ENCODE results near the gene AFF2. TPM values are rescaled to one million over a fixed set of nuclear protein-coding genes. Genes with fewer than 3 reads are reported as not detected.

Gene AFF2
- total RNA-seq, 1 donor from 2014 or later, result 10.9 TPM

GRCh38 chrX:148885203-148885602 is 384.8 kb downstream of the AFF2 start:
- Histone ChIP-seq H3K4me3 (no peak overlapping the region), H3K27ac (no peak overlapping the region), H3K36me3 (no peaks in the 10 kb centered on the region), H3K27me3 (ENCODE audit: low read depth) (no peaks in the 10 kb centered on the region), H3K4me1 (no peaks in the 10 kb centered on the region), H3K9me3 (no peaks in the 10 kb centered on the region)
- no peak for TF ChIP-seq CTCF (IDR thresholded peaks at IDR 0.05)
- DNase-seq (no peak), ATAC-seq (no peak)
- intact Hi-C loops (cut with DNase I), result no loop called here

GRCh38 chrX:148893395-148893794 is 393.0 kb downstream of the AFF2 start:
- Histone ChIP-seq H3K4me3 (no peak overlapping the region), H3K4me1 (no peaks in the 10 kb centered on the region), H3K27ac (no peak overlapping the region), H3K27me3 (ENCODE audit: low read depth) (no peaks in the 10 kb centered on the region), H3K9me3 (no peaks in the 10 kb centered on the region), H3K36me3 (no peaks in the 10 kb centered on the region)
- intact Hi-C loops (cut with DNase I), result no loop called here
- DNase-seq, result no peak
- no peak for ATAC-seq
- TF ChIP-seq CTCF (IDR thresholded peaks at IDR 0.05), result no peak

- Histone ChIP-seq H3K27ac (no peak overlapping the region), H3K4me3 (no peak overlapping the region), H3K4me1 (no peaks in the 10 kb centered on the region), H3K36me3 (no peaks in the 10 kb centered on the region), H3K9me3 (no peaks in the 10 kb centered on the region), H3K27me3 (ENCODE audit: low read depth) (no peaks in the 10 kb centered on the region)
- ATAC-seq (no peak), DNase-seq (no peak)
- no peak for TF ChIP-seq CTCF (IDR thresholded peaks at IDR 0.05)
- intact Hi-C loops (cut with DNase I), result no loop called here
These were observed 402.2 kb downstream of the AFF2 start for GRCh38 chrX:148902581-148902980.

- Histone ChIP-seq H3K9me3 (no peaks in the 10 kb centered on the region), H3K27me3 (ENCODE audit: low read depth) (no peaks in the 10 kb centered on the region), H3K27ac (no peak overlapping the region), H3K4me3 (no peak overlapping the region), H3K4me1 (no peaks in the 10 kb centered on the region), H3K36me3 (no peaks in the 10 kb centered on the region)
- intact Hi-C loops (cut with DNase I), result no loop called here
- ATAC-seq (no peak), DNase-seq (no peak)
- TF ChIP-seq CTCF (IDR thresholded peaks at IDR 0.05), result no peak
These were observed 402.8 kb downstream of the AFF2 start for GRCh38 chrX:148903176-148903575.

- H3K36me3 ChIP-seq, result no peaks in the 10 kb centered on the region
- intact Hi-C loops (cut with DNase I), result no loop called here
- H3K27ac ChIP-seq, result no peak overlapping the region
- DNase-seq, result no peak
- H3K9me3 ChIP-seq, result no peaks in the 10 kb centered on the region
- H3K4me3 ChIP-seq, result no peak overlapping the region
- H3K4me1 ChIP-seq, result no peaks in the 10 kb centered on the region
- no peak for ATAC-seq
- no peaks in the 10 kb centered on the region for H3K27me3 ChIP-seq (ENCODE audit: low read depth)
- TF ChIP-seq CTCF (IDR thresholded peaks at IDR 0.05), result no peak
These were observed 404.1 kb downstream of the AFF2 start for GRCh38 chrX:148904421-148905111.
